HepG2 (cell line): Measurements from ENCODE around the gene MEA1. TPM values are rescaled to one million over a fixed set of nuclear protein-coding genes. Genes with fewer than 3 reads are reported as not detected.
A peak's percentile ranks its signal among the peaks of the same experiment; 100 is the strongest.

Experiments used
- CBFB ChIP-seq: sonication (generic); formaldehyde crosslinking; IDR thresholded peaks from 2 replicates; pipeline ENCODE4 v1.4.0; 2020; ENCODE audit warnings: missing genetic modification reagents
- DMAP1 ChIP-seq: IDR thresholded peaks from 2 replicates; pipeline ENCODE4 v1.6.1; 2016
- EEA1 ChIP-seq: sonication (generic); formaldehyde crosslinking; IDR thresholded peaks from 2 replicates; pipeline ENCODE4 v1.5.1; 2020; ENCODE audit warnings: mild to moderate bottlenecking, missing genetic modification reagents, borderline replicate concordance
- HOXA7 ChIP-seq: sonication (generic); formaldehyde crosslinking; IDR thresholded peaks from 2 replicates; pipeline ENCODE4 v1.8.1; 2022; ENCODE audit warnings: mild to moderate bottlenecking, missing genetic modification reagents, moderate library complexity
- MIER3 ChIP-seq: IDR thresholded peaks from 2 replicates; pipeline ENCODE4 v1.6.1; 2016; ENCODE audit warnings: missing compliant biosample characterization, borderline replicate concordance
- POLR2AphosphoS5 ChIP-seq: IDR thresholded peaks from 2 replicates; pipeline ENCODE4 v1.6.1; 2012; ENCODE audit warnings: low read depth, low read length
- RELA ChIP-seq: sonication (generic); formaldehyde crosslinking; IDR thresholded peaks from 2 replicates; pipeline ENCODE4 v1.4.0; 2020; ENCODE audit warnings: missing genetic modification reagents
- REXO4 ChIP-seq: sonication (generic); formaldehyde crosslinking; IDR thresholded peaks from 2 replicates; pipeline ENCODE4 v1.8.0; 2022; ENCODE audit warnings: missing genetic modification reagents, mild to moderate bottlenecking, borderline replicate concordance
- RXRB ChIP-seq: IDR thresholded peaks from 2 replicates; pipeline ENCODE4 v1.6.1; 2016; ENCODE audit warnings: borderline replicate concordance, missing genetic modification reagents, missing compliant biosample characterization
- SKI ChIP-seq: fragments of 450-650 bp; IDR thresholded peaks from one replicate; pipeline ENCODE4 v1.6.1; 2018; ENCODE audit warnings: mild to moderate bottlenecking; ENCODE audit not compliant: partially characterized antibody
- ZNF143 ChIP-seq: sonication (generic); formaldehyde crosslinking; IDR thresholded peaks from 2 replicates; pipeline ENCODE4 v1.4.0; 2020; ENCODE audit warnings: missing genetic modification reagents
- ZNF644 ChIP-seq: IDR thresholded peaks from 2 replicates; pipeline ENCODE4 v1.6.1; 2016; ENCODE audit warnings: low read depth
- ZNF709 ChIP-seq: sonication (generic); formaldehyde crosslinking; IDR thresholded peaks from 2 replicates; pipeline ENCODE4 v1.5.0; 2020; ENCODE audit warnings: mild to moderate bottlenecking, missing genetic modification reagents
- ZSCAN21 ChIP-seq: sonication (generic); formaldehyde crosslinking; IDR thresholded peaks from 2 replicates; pipeline ENCODE4 v1.8.0; 2022; ENCODE audit warnings: mild to moderate bottlenecking, missing genetic modification reagents, moderate library complexity, borderline replicate concordance
- ZSCAN29 ChIP-seq: sonication (generic); formaldehyde crosslinking; conservative IDR thresholded peaks from 2 replicates; pipeline ENCODE4 v1.4.0; 2020; ENCODE audit warnings: mild to moderate bottlenecking, missing genetic modification reagents
- polyA plus RNA-seq, 8 experiments: library from polyadenylated mRNA; depleted of rRNA in 3 of 8; stranded (reverse) in 7 of 8; unstranded in 1 of 8; fragments of >200 nt; fragmentation: Illumina TruSeq in 4 of 8; extraction: Trizol in 4 of 8; gene quantifications; 2 replicates each; pipeline versions ENCODE4 v1.2.1 to v1.2.3, GENCODE V29; 2011 to 2016; ENCODE audit warnings: low read depth in 4 of 8, missing spikeins in 1 of 8, mixed read lengths in 1 of 8; ENCODE audit not compliant: insufficient read depth in 1 of 8
- total RNA-seq, 5 experiments: library from RNA; depleted of rRNA; stranded (reverse); fragments of >200 nt; fragmentation: Illumina TruSeq; extraction: Trizol; gene quantifications; 2 replicates each; pipeline ENCODE4 v1.2.3, GENCODE V29; 2016; ENCODE audit warnings: low read depth in 1 of 5
- TF ChIP-seq, protein P1 (sequence below): sonication (generic); formaldehyde crosslinking; IDR thresholded peaks from 2 replicates; pipeline ENCODE4 v1.5.0; 2020; ENCODE audit warnings: mild to moderate bottlenecking, missing genetic modification reagents, borderline replicate concordance
- TF ChIP-seq, protein P2 (sequence below): sonication (generic); formaldehyde crosslinking; IDR thresholded peaks from 2 replicates; pipeline ENCODE4 v1.5.1; 2020; ENCODE audit warnings: mild to moderate bottlenecking, missing genetic modification reagents, borderline replicate concordance
- TF ChIP-seq, protein P3 (sequence below): sonication (generic); formaldehyde crosslinking; IDR thresholded peaks from 2 replicates; pipeline ENCODE4 v1.4.0; 2020; ENCODE audit warnings: missing genetic modification reagents, mild to moderate bottlenecking, borderline replicate concordance

The MEA1 gene
- total and polyA plus RNA-seq, 2 of the 13 experiments (the other 11 are each of a cell fraction or from before 2014, with no cell fraction given) = 75.6 to 86.2 TPM

DNA sequence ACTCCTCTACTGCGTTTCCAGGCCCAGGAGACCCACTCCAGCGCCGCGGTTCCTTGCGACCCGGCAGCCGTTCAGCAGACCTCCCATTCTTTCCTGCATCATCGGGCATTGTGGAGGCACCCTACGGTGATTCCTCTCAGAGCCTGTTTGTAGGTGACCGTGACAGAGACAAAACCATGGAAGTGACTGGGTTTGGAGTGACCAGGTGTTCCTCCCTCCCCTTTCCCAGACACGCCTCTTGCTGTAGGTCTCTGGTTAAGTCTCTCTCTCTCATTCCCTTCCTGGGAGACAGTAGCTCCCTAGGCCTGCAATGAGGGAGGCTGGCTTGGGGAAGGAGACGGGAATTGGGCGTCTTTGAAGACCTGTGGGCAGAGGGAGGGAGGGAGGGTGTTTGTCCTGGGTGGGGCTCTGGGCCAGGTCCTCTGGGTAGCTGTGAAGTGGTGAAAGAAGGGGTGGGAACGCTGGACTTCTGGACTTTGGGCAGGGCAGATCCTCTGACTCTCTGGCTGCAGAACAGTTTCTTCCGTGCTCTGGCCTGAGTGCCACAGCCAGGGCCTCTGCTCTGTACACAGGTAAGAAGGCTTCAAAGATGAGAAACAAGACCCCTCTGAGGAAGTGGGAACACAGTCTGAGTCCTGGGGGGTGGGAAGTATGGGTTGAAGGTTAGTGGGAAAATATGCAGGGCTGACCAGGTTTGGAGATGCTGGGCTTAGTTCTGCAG is 46.4 kb upstream of the MEA1 start (continued):
- TF ChIP-seq, protein P1, sequence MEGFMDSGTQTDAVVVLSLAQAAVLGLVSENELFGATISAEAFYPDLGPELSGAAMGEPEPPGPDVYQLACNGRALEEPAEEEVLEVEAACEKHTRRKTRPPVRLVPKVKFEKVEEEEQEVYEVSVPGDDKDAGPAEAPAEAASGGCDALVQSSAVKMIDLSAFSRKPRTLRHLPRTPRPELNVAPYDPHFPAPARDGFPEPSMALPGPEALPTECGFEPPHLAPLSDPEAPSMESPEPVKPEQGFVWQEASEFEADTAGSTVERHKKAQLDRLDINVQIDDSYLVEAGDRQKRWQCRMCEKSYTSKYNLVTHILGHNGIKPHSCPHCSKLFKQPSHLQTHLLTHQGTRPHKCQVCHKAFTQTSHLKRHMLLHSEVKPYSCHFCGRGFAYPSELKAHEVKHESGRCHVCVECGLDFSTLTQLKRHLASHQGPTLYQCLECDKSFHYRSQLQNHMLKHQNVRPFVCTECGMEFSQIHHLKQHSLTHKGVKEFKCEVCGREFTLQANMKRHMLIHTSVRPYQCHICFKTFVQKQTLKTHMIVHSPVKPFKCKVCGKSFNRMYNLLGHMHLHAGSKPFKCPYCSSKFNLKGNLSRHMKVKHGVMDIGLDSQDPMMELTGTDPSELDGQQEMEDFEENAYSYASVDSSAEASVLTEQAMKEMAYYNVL (CRISPR knock-in tag) = 0 out of 2 replicates have a peak, but pooled peaks have one; percentile 53
- TF ChIP-seq DMAP1 (CRISPR knock-in tag) = peak; percentile 71; the same call in 1 of the 2 replicates
- TF ChIP-seq POLR2AphosphoS5 = peak; percentile 84
- TF ChIP-seq ZNF709 = 0 out of 2 replicates have a peak, but pooled peaks have one; percentile 24
- TF ChIP-seq, protein P2, sequence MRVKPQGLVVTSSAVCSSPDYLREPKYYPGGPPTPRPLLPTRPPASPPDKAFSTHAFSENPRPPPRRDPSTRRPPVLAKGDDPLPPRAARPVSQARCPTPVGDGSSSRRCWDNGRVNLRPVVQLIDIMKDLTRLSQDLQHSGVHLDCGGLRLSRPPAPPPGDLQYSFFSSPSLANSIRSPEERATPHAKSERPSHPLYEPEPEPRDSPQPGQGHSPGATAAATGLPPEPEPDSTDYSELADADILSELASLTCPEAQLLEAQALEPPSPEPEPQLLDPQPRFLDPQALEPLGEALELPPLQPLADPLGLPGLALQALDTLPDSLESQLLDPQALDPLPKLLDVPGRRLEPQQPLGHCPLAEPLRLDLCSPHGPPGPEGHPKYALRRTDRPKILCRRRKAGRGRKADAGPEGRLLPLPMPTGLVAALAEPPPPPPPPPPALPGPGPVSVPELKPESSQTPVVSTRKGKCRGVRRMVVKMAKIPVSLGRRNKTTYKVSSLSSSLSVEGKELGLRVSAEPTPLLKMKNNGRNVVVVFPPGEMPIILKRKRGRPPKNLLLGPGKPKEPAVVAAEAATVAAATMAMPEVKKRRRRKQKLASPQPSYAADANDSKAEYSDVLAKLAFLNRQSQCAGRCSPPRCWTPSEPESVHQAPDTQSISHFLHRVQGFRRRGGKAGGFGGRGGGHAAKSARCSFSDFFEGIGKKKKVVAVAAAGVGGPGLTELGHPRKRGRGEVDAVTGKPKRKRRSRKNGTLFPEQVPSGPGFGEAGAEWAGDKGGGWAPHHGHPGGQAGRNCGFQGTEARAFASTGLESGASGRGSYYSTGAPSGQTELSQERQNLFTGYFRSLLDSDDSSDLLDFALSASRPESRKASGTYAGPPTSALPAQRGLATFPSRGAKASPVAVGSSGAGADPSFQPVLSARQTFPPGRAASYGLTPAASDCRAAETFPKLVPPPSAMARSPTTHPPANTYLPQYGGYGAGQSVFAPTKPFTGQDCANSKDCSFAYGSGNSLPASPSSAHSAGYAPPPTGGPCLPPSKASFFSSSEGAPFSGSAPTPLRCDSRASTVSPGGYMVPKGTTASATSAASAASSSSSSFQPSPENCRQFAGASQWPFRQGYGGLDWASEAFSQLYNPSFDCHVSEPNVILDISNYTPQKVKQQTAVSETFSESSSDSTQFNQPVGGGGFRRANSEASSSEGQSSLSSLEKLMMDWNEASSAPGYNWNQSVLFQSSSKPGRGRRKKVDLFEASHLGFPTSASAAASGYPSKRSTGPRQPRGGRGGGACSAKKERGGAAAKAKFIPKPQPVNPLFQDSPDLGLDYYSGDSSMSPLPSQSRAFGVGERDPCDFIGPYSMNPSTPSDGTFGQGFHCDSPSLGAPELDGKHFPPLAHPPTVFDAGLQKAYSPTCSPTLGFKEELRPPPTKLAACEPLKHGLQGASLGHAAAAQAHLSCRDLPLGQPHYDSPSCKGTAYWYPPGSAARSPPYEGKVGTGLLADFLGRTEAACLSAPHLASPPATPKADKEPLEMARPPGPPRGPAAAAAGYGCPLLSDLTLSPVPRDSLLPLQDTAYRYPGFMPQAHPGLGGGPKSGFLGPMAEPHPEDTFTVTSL (CRISPR knock-in tag) = 0 out of 2 replicates have a peak, but pooled peaks have one; percentile 44
- TF ChIP-seq RXRB (CRISPR knock-in tag) = peak; percentile 64; the same call in 1 of the 2 replicates
- TF ChIP-seq EEA1 (CRISPR knock-in tag) = no peak
- no peak for TF ChIP-seq CBFB (CRISPR knock-in tag)
- TF ChIP-seq ZSCAN29 (CRISPR knock-in tag) = peak; percentile 83
- TF ChIP-seq ZNF644 (CRISPR knock-in tag) = peak; percentile 31; the same call in 1 of the 2 replicates
- TF ChIP-seq ZNF143 (CRISPR knock-in tag) = no peak
- TF ChIP-seq ZSCAN21 = 0 out of 2 replicates have a peak, but pooled peaks have one; percentile 39
- peak; percentile 69 for TF ChIP-seq MIER3 (CRISPR knock-in tag)
- TF ChIP-seq, protein P3, sequence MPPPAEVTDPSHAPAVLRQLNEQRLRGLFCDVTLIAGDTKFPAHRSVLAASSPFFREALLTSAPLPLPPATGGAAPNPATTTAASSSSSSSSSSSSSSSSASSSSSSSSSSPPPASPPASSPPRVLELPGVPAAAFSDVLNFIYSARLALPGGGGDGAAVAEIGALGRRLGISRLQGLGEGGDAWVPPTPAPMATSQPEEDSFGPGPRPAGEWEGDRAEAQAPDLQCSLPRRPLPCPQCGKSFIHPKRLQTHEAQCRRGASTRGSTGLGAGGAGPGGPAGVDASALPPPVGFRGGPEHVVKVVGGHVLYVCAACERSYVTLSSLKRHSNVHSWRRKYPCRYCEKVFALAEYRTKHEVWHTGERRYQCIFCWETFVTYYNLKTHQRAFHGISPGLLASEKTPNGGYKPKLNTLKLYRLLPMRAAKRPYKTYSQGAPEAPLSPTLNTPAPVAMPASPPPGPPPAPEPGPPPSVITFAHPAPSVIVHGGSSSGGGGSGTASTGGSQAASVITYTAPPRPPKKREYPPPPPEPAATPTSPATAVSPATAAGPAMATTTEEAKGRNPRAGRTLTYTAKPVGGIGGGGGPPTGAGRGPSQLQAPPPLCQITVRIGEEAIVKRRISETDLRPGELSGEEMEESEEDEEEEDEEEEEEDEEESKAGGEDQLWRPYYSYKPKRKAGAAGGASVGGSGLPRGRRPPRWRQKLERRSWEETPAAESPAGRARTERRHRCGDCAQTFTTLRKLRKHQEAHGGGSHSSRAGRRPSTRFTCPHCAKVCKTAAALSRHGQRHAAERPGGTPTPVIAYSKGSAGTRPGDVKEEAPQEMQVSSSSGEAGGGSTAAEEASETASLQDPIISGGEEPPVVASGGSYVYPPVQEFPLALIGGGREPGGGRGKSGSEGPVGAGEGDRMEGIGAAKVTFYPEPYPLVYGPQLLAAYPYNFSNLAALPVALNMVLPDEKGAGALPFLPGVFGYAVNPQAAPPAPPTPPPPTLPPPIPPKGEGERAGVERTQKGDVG (CRISPR knock-in tag) = 0 out of 2 replicates have a peak, but pooled peaks have one; percentile 65
- TF ChIP-seq SKI = no peak
- TF ChIP-seq REXO4 (CRISPR knock-in tag) = no peak
- no peak; the same call in none of the 2 replicates for TF ChIP-seq RELA
- TF ChIP-seq HOXA7 (CRISPR knock-in tag) = no peak
